HepG2 (cell line): ENCODE results near the gene DENND4A. TPM values are rescaled to one million over a fixed set of nuclear protein-coding genes. Genes with fewer than 3 reads are reported as not detected.

Experiments
- ATF2 ChIP-seq: sonication (generic); formaldehyde crosslinking; IDR thresholded peaks from 2 replicates; pipeline ENCODE4 v1.4.0; 2020; ENCODE audit warnings: missing genetic modification reagents
- ATF7-NPFF ChIP-seq: sonication (generic); formaldehyde crosslinking; IDR thresholded peaks from 2 replicates; pipeline ENCODE4 v1.8.1; 2023; ENCODE audit warnings: mild to moderate bottlenecking, low read depth, missing genetic modification reagents, moderate library complexity
- DMAP1 ChIP-seq: IDR thresholded peaks from 2 replicates; pipeline ENCODE4 v1.6.1; 2016
- ETV5 ChIP-seq: IDR thresholded peaks from 2 replicates; pipeline ENCODE4 v1.6.1; 2018; ENCODE audit warnings: missing biosample characterization, missing genetic modification reagents, inconsistent platforms, borderline replicate concordance
- MAFK ChIP-seq, 2 experiments: IDR thresholded peaks in 1 of 2; conservative IDR thresholded peaks in 1 of 2; 2 replicates each; pipeline ENCODE4 v1.6.1; 2011; ENCODE audit warnings: improper control_type of control experiment in 2 of 2, low read length in 2 of 2
- MBD4 ChIP-seq: IDR thresholded peaks from 2 replicates; pipeline ENCODE4 v1.6.1; 2012; ENCODE audit warnings: low read length, inconsistent platforms, borderline replicate concordance
- NFKB2 ChIP-seq: sonication (generic); formaldehyde crosslinking; IDR thresholded peaks from 2 replicates; pipeline ENCODE4 v1.4.0; 2020; ENCODE audit warnings: missing genetic modification reagents, borderline replicate concordance
- NFKBIZ ChIP-seq: IDR thresholded peaks from 2 replicates; pipeline ENCODE4 v1.6.1; 2018; ENCODE audit warnings: missing genetic modification reagents, missing compliant biosample characterization
- PRPF4 ChIP-seq: fragments of 200-400 bp; formaldehyde crosslinking; IDR thresholded peaks from 2 replicates; pipeline ENCODE4 v1.6.1; 2016; ENCODE audit warnings: low read length, low read depth; ENCODE audit not compliant: poor library complexity, severe bottlenecking
- SALL1 ChIP-seq: sonication (generic); formaldehyde crosslinking; IDR thresholded peaks from 2 replicates; pipeline ENCODE4 v1.8.0; 2022; ENCODE audit warnings: mild to moderate bottlenecking, missing genetic modification reagents
- TMF1 ChIP-seq: sonication (generic); formaldehyde crosslinking; IDR thresholded peaks from 2 replicates; pipeline ENCODE4 v1.8.1; 2022; ENCODE audit warnings: low read depth, missing genetic modification reagents
- ZFP91 ChIP-seq: sonication (generic); formaldehyde crosslinking; IDR thresholded peaks from 2 replicates; pipeline ENCODE4 v1.9.0; 2022; ENCODE audit warnings: missing genetic modification reagents, mild to moderate bottlenecking, borderline replicate concordance
- ZIK1 ChIP-seq: sonication (generic); formaldehyde crosslinking; IDR thresholded peaks from 2 replicates; pipeline ENCODE4 v1.5.0; 2020; ENCODE audit warnings: mild to moderate bottlenecking, low read depth, missing genetic modification reagents, borderline replicate concordance
- ZNF280B ChIP-seq: sonication (generic); formaldehyde crosslinking; IDR thresholded peaks from 2 replicates; pipeline ENCODE4 v1.5.0; 2020; ENCODE audit warnings: missing genetic modification reagents, mild to moderate bottlenecking, borderline replicate concordance
- ZNF44 ChIP-seq: sonication (generic); formaldehyde crosslinking; IDR thresholded peaks from 2 replicates; pipeline ENCODE4 v1.5.1; 2020; ENCODE audit warnings: mild to moderate bottlenecking, missing genetic modification reagents
- ZNF441 ChIP-seq: sonication (generic); formaldehyde crosslinking; IDR thresholded peaks from 2 replicates; pipeline ENCODE4 v1.7.0; 2021; ENCODE audit warnings: missing genetic modification reagents, borderline replicate concordance
- ZNF557 ChIP-seq: sonication (generic); formaldehyde crosslinking; IDR thresholded peaks from 2 replicates; pipeline ENCODE4 v1.4.0; 2020; ENCODE audit warnings: missing genetic modification reagents
- ZNF720 ChIP-seq: sonication (generic); formaldehyde crosslinking; IDR thresholded peaks from 2 replicates; pipeline ENCODE4 v1.4.0; 2020; ENCODE audit warnings: missing genetic modification reagents
- ZNF737 ChIP-seq: sonication (generic); formaldehyde crosslinking; IDR thresholded peaks from 2 replicates; pipeline ENCODE4 v1.5.0; 2020; ENCODE audit warnings: missing genetic modification reagents, mild to moderate bottlenecking, borderline replicate concordance
- ZNF747 ChIP-seq: sonication (generic); formaldehyde crosslinking; IDR thresholded peaks from 2 replicates; pipeline ENCODE4 v1.8.1; 2023; ENCODE audit warnings: missing genetic modification reagents, mild to moderate bottlenecking, borderline replicate concordance
- ZNF770 ChIP-seq: sonication (generic); formaldehyde crosslinking; IDR thresholded peaks from 2 replicates; pipeline ENCODE4 v1.5.0; 2020; ENCODE audit warnings: mild to moderate bottlenecking, missing genetic modification reagents
- ZNF839 ChIP-seq: sonication (generic); formaldehyde crosslinking; IDR thresholded peaks from 2 replicates; pipeline ENCODE4 v1.4.0; 2020; ENCODE audit warnings: missing genetic modification reagents, mild to moderate bottlenecking, borderline replicate concordance
- polyA plus RNA-seq, 8 experiments: library from polyadenylated mRNA; depleted of rRNA in 3 of 8; stranded (reverse) in 7 of 8; unstranded in 1 of 8; fragments of >200 nt; fragmentation: Illumina TruSeq in 4 of 8; extraction: Trizol in 4 of 8; gene quantifications; 2 replicates each; pipeline versions ENCODE4 v1.2.1 to v1.2.3, GENCODE V29; 2011 to 2016; ENCODE audit warnings: low read depth in 4 of 8, missing spikeins in 1 of 8, mixed read lengths in 1 of 8; ENCODE audit not compliant: insufficient read depth in 1 of 8
- total RNA-seq, 5 experiments: library from RNA; depleted of rRNA; stranded (reverse); fragments of >200 nt; fragmentation: Illumina TruSeq; extraction: Trizol; gene quantifications; 2 replicates each; pipeline ENCODE4 v1.2.3, GENCODE V29; 2016; ENCODE audit warnings: low read depth in 1 of 5

The DENND4A gene
- total and polyA plus RNA-seq, 2 of the 13 experiments (the other 11 are each of a cell fraction or from before 2014, with no cell fraction given) = 13.2 to 18.6 TPM

- TF ChIP-seq ETV5 (peak; percentile 88), ZNF44 (CRISPR knock-in tag) (no peak), ZNF720 (peak; percentile 87; the same call in 1 of the 2 replicates), PRPF4 (no peak), ZNF280B (CRISPR knock-in tag) (peak; percentile 95; the same call in 1 of the 2 replicates), MBD4 (no peak), ZNF839 (CRISPR knock-in tag) (peak; percentile 88), SALL1 (peak; percentile 93), DMAP1 (peak; percentile 99), NFKB2 (peak; percentile 84; the same call in 1 of the 2 replicates), TMF1 (CRISPR knock-in tag) (0 out of 2 replicates have a peak, but pooled peaks have one; percentile 80), ZNF441 (CRISPR knock-in tag) (peak; percentile 97), ZNF557 (peak; percentile 91), ZNF770 (peak; percentile 93), ZNF737 (CRISPR knock-in tag) (no peak), ZFP91 (peak; percentile 96; the same call in 1 of the 2 replicates), MAFK (conservative IDR thresholded peaks at IDR 0.05 in 1 of 2, IDR thresholded peaks at IDR 0.05 in 1 of 2; ENCODE audit: low read length in 2 of 2) (no peak), NFKBIZ (CRISPR knock-in tag) (0 out of 2 replicates have a peak, but pooled peaks have one; percentile 65), ZIK1 (CRISPR knock-in tag) (peak; percentile 66; the same call in 1 of the 2 replicates), ATF2 (CRISPR knock-in tag) (peak; percentile 91), ZNF747 (CRISPR knock-in tag) (peak; percentile 98), ATF7-NPFF (CRISPR knock-in tag) (peak; percentile 95)
Measured at GRCh38 chr15:65610871-65611718, 181.0 kb downstream of the DENND4A start, which contains the start of gene INTS14 (continued).
